NOMO-1 (cell line): ENCODE results near the gene PRDM16.

Experiments used
- DNase-seq, 2 experiments: peaks; one replicate each; lab custom pipeline; 2025; ENCODE audit not compliant: unreplicated experiment in 2 of 2; lab: John Stamatoyannopoulos, UW

Gene PRDM16

GRCh38 chr1:3327389-3327702, 258.3 kb downstream of the PRDM16 start:
- DNase-seq: no peak

DNA sequence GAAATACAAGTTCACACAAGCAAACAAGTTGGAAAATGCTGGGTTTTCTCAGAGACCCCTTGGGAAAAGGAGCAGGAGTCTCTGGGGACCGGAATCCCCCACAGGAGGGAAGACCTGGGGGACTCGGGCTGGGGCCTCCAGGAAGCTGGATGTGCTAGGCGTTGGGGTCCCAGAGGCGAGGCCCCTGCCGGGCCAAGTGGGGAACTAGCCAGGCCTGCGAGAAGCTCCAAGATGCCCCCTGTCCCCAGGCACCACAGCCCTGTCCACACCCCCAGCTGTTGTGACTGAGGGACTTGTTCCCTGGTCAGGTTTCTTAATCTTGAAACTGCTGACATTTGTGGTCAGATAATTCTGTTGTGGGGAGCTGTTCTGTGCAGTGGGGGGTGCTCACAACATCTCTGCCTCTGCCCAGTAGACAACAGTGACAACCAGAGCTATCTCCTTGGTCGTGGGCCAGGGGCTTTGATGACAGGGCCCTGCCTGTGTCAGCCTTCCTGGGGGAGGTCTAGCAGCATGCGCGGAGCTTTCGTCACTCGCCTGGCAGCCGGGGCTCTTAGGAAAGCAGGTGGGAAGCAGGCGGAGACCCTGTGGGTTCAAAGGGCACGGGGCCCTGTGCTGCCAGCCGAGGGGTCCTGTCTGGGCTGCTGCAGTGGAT, 259.1 kb downstream of the PRDM16 start:
- no peak for DNase-seq

DNA sequence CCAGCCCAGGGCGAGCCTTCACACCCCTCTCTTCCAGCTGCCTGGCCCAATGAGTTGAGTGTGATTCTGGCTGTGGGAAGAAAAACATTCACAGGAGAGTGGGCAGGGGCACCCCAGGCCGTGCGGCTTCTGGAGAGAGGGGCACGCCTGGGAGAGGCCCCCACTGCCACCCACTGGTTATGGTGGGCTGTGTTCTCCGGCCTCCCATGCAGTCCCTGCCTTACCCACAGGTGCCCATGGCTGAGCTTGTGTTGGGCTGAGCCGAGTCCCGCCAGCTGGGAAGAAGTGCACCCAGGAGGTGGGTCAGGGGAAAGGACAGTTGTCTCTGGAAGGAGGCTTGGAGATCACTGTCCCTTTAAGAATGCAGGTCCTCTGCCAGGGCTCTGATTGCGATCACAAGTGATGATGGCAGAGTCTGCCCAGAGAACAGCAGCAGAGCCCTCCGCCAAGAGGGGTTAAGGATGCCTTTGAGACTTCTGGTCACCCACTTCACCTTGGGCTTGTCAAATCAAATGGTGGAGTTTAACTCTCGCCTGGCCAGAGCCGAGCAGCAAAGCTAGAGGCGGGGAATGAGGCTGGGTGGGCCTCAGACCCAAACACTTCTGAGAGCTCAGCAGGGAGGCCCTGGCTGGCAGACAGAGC, 260.8 kb downstream of the PRDM16 start:
- no peak for DNase-seq

GRCh38 chr1:3330771-3331245, 261.8 kb downstream of the PRDM16 start:
- DNase-seq: no peak

- DNase-seq: no peak
These were observed 262.6 kb downstream of the PRDM16 start for GRCh38 chr1:3331564-3331963.

DNA sequence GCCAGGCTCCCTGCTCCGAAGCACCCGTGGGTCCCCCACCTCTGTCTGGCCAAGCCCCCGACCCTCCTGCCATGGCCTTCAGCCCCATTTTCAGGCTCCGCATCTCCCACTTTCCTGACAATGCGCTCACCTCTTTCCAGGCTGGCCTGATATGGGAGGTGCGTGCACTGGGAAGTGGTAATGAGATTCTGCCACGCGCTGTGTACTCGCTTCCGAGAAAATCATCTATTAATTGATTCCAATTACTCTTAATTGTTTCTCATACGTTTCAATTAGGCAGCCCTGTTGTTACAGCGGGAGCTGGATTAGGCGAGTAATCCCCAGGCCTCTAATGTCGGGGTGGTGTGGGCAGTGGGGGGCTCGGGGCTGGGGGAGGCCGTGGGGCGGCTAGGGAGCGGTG, 263.0 kb downstream of the PRDM16 start:
- DNase-seq: no peak

GRCh38 chr1:3332662-3333061, 263.7 kb downstream of the PRDM16 start:
- DNase-seq: no peak

DNA sequence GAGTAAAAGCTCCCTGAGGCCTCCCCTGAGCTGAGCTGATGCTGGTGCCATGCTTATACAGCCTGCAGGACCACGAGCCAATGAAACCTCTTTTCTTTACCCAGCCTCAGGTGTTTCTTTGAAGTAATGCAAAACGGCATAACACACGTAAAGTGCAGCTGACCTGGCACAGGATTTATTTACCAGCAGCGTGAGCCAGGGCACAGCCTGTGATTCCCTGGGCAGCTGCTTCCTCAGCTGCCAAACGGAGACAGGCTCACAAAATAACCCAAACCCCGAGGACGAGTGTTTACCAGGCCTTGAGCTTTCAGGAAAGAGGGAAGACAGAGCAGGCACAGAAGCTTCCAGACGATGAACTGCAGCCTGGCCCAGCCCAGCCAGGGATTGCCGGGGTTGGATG, 264.9 kb downstream of the PRDM16 start:
- no peak for DNase-seq

DNA sequence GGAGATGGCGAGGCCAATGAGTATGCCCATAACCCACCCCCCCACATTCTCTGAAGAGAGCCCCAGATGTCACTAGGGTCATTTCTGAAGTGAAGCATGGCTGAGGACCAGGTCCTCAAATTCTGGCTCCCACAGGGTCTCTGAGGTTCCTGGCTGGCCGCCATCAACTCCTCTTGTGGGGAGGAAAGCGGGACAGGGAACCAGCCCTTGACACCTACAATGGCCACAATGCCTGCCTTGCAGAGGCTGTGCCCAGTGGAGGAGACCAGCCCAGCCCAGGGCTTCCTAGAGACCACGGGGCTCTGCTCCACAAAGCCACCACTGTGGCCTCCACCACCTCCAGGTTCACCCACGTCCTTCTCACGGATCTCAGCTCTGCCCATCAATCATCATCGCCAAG, 265.4 kb downstream of the PRDM16 start:
- no peak for DNase-seq

- no peak for DNase-seq
These were observed 267.0 kb downstream of the PRDM16 start for GRCh38 chr1:3335754-3336640.

GRCh38 chr1:3336641-3337630, 267.9 kb downstream of the PRDM16 start:
- no peak for DNase-seq

- no peak for DNase-seq
These were observed 269.1 kb downstream of the PRDM16 start for GRCh38 chr1:3337798-3338724.

- DNase-seq: no peak
These were observed 269.7 kb downstream of the PRDM16 start for GRCh38 chr1:3338725-3339070.

DNA sequence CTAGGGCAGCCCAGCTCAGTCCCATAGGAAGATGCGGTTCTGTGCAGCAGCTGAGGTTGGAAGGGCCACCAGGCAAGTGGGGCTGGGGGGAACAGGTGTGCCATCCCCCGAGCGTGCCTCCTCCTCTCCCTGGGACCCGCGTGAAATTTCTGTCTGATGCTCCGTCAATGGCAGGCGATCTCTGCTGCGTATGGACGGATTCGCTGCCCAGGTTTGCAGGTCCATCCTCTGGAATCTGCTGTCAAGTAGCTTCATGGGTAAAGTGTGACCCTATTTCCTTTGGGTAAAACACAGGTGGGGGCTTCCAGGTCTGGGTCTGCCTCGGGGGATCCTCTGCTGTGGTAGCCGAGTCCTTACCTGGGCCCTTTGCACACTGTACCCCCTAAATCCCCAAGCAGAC, 270.9 kb downstream of the PRDM16 start:
- no peak for DNase-seq

- DNase-seq: no peak
These were observed 271.7 kb downstream of the PRDM16 start for GRCh38 chr1:3340548-3341235.

DNA sequence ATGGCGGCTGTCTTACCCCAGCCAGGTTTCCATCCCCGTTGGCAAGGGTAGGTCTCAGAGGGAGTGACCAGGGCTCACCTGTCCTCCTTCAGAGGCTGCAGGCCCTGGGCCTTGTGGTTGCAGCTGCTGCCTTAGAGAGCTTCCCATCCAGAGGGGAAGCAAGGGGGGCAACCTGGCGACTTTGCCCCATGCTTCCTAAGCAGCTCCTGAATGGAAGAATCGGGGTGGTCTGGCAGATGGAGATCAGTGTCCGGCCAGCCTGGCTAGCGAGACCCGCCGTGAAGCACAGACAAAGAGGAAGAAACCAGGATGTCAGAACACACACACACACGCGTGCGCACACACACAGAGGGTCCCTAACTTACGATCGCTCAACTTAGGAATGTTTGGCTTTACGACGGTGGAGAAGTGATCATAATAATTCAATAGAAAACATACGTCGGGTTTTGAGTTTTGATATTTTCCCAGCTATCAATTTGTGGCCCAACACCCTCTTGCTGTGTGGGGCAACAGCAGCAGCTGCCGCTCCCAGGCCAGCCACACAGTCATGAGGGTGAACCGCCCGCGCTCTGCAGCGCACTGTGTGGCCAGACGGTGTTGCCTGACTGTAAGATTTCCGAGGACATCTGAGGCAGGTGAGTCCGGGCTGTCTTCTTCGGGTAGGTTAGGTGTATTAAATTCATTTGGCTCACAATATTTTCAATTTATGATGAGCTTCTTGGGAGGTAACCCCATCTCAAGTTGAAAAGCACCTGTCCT, 272.4 kb downstream of the PRDM16 start:
- no peak for DNase-seq

GRCh38 chr1:3342960-3343359, 274.0 kb downstream of the PRDM16 start:
- no peak for DNase-seq

DNA sequence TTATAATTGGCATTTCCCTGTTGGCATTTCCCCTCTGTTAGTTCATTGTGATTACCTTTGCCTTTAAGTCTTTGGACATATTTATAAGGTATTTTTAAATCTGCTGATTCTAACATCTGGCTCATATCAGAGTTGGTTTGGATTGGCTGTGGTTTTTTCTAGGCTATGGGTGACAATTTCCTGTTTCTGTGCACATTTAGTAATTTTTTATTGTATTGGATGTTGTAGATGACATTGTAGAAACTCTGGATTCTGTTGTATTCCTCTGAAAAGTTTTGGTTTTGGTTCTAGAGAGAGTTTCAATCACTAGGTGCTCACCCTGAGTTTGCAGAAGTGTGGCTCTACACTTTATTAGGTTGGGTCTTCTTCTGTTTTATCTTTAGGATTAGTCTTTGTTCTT, 275.4 kb downstream of the PRDM16 start:
- no peak for DNase-seq
